ENCODE data around the gene CGN.

Gene CGN

GRCh38 chr1:151499930-151500329 lies 11.3 kb upstream of the CGN start:
- DNase-seq (ENCODE audit: low read depth in 2 of 2), result no peak

- DNase-seq (ENCODE audit: low read depth in 2 of 2), result no peak
Observed at GRCh38 chr1:151501474-151501873, 9.7 kb upstream of the CGN start.

GRCh38 chr1:151502035-151502700 lies 9.0 kb upstream of the CGN start:
- DNase-seq (ENCODE audit: low read depth in 2 of 2), result no peak

- no peak for DNase-seq (ENCODE audit: low read depth in 2 of 2)
Observed at GRCh38 chr1:151502859-151503780, 8.1 kb upstream of the CGN start.

GRCh38 chr1:151504252-151504651 lies 6.9 kb upstream of the CGN start:
- no peak for DNase-seq (ENCODE audit: low read depth in 2 of 2)

- no peak for DNase-seq (ENCODE audit: low read depth in 2 of 2)
Observed at GRCh38 chr1:151504759-151505158, 6.4 kb upstream of the CGN start.

GRCh38 chr1:151508833-151509232 lies 2.4 kb upstream of the CGN start:
- DNase-seq (ENCODE audit: low read depth in 2 of 2), result no peak

GRCh38 chr1:151509350-151510019 lies 1.7 kb upstream of the CGN start:
- DNase-seq (ENCODE audit: low read depth in 2 of 2), result no peak

- DNase-seq (ENCODE audit: low read depth in 2 of 2), result no peak
Observed at GRCh38 chr1:151510020-151510405, 1.2 kb upstream of the CGN start.

GRCh38 chr1:151510614-151510956 lies 602 bp upstream of the CGN start:
- no peak for DNase-seq (ENCODE audit: low read depth in 2 of 2)

- peak in 1 of 2 donors; percentile 7 for DNase-seq (ENCODE audit: low read depth in 2 of 2)
Observed at GRCh38 chr1:151511636-151512215, 539 bp downstream of the CGN start.

GRCh38 chr1:151512326-151512725 lies 1.1 kb downstream of the CGN start:
- no peak for DNase-seq (ENCODE audit: low read depth in 2 of 2)

GRCh38 chr1:151512801-151513625 lies 1.8 kb downstream of the CGN start:
- no peak for DNase-seq (ENCODE audit: low read depth in 2 of 2)

- DNase-seq (ENCODE audit: low read depth in 2 of 2), result no peak
Observed at GRCh38 chr1:151513626-151514121, 2.5 kb downstream of the CGN start.

GRCh38 chr1:151514366-151514765 lies 3.2 kb downstream of the CGN start:
- no peak for DNase-seq (ENCODE audit: low read depth in 2 of 2)

- DNase-seq (ENCODE audit: low read depth in 2 of 2), result no peak
Observed at GRCh38 chr1:151515265-151515664, 4.1 kb downstream of the CGN start.

GRCh38 chr1:151516031-151516511 lies 4.9 kb downstream of the CGN start:
- DNase-seq (ENCODE audit: low read depth in 2 of 2), result no peak

GRCh38 chr1:151518431-151518830 lies 7.2 kb downstream of the CGN start:
- DNase-seq (ENCODE audit: low read depth in 2 of 2), result no peak

GRCh38 chr1:151518936-151519335 lies 7.7 kb downstream of the CGN start:
- DNase-seq (ENCODE audit: low read depth in 2 of 2), result no peak

- no peak for DNase-seq (ENCODE audit: low read depth in 2 of 2)
Observed at GRCh38 chr1:151519667-151520066, 8.5 kb downstream of the CGN start.

GRCh38 chr1:151520359-151520758 lies 9.2 kb downstream of the CGN start:
- no peak for DNase-seq (ENCODE audit: low read depth in 2 of 2)
